Neutrophil (primary cell): ENCODE data around the gene CDKL1.

Source experiments
- H3K27ac ChIP-seq: fragments of 200-600 bp; sonication (generic); 2 replicates; pipeline ENCODE4 v1.5.1; 2016; ENCODE audit warnings: mild to moderate bottlenecking, moderate library complexity
- H3K27me3 ChIP-seq: fragments of 200-600 bp; sonication (generic); 2 replicates; pipeline ENCODE4 v1.6.0; 2016; ENCODE audit warnings: mild to moderate bottlenecking
- H3K36me3 ChIP-seq: fragments of 200-600 bp; sonication (generic); 2 replicates; pipeline ENCODE4 v1.5.1; 2017
- H3K4me1 ChIP-seq, 2 experiments: fragments of 200-600 bp in 1 of 2; sonication (generic) in 1 of 2; 1 replicate in 1 of 2; 2 replicates in 1 of 2; pipeline versions ENCODE4 v1.5.1 to v1.6.1; 2013 to 2016; ENCODE audit warnings: low read depth in 1 of 2, low read length in 1 of 2, mild to moderate bottlenecking in 1 of 2, moderate library complexity in 1 of 2; ENCODE audit not compliant: control insufficient read depth in 1 of 2, insufficient read depth in 1 of 2
- H3K4me3 ChIP-seq, 2 experiments: fragments of 200-600 bp in 1 of 2; sonication (generic) in 1 of 2; 1 replicate in 1 of 2; 2 replicates in 1 of 2; pipeline ENCODE4 v1.5.1; 2013 to 2016; ENCODE audit warnings: low read depth in 1 of 2, low read length in 1 of 2, mild to moderate bottlenecking in 1 of 2, moderate library complexity in 1 of 2
- H3K9me3 ChIP-seq: fragments of 200-600 bp; sonication (generic); 2 replicates; pipeline ENCODE4 v1.5.1; 2016
- TF ChIP-seq, protein P1 (sequence below): fragments of 200-600 bp; sonication (generic); IDR thresholded peaks from 2 replicates; pipeline ENCODE4 v1.5.1; 2016; ENCODE audit warnings: antibody characterized with exemption

Gene CDKL1

DNA sequence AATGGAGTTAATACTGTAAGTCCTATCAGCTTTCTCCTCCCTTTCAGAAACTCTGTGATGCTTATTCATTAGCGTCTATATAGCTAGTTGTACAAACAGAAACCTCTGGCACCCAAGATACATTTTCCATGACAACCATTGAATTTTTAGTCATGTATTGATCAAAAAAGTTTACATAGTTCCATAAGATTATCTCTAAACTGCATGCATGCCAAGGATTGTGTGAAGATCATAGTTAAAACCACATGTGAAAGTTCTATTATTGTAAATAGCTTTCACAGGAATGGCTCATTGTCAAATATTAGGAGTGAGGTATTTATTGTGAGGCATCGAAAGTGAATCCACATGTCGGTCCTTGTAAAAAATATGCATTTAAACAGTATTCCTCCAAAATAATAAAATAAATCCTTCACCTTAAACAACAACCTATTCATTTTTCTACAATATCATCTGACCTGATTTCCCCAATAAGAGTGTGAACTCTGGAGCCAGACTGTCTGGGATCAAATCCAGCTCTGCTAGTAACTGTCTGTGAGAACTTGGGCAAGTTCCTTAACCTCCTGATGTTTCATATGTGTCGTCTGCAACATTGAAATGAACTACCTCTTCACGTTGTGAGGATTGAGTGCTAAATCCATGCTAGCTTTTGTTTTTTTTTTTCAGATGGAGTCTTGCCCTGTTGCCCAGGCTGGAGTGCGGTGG is 10.6 kb upstream of the CDKL1 start:
- no peaks in the 10 kb centered on the region for H3K9me3 ChIP-seq
- TF ChIP-seq, protein P1, sequence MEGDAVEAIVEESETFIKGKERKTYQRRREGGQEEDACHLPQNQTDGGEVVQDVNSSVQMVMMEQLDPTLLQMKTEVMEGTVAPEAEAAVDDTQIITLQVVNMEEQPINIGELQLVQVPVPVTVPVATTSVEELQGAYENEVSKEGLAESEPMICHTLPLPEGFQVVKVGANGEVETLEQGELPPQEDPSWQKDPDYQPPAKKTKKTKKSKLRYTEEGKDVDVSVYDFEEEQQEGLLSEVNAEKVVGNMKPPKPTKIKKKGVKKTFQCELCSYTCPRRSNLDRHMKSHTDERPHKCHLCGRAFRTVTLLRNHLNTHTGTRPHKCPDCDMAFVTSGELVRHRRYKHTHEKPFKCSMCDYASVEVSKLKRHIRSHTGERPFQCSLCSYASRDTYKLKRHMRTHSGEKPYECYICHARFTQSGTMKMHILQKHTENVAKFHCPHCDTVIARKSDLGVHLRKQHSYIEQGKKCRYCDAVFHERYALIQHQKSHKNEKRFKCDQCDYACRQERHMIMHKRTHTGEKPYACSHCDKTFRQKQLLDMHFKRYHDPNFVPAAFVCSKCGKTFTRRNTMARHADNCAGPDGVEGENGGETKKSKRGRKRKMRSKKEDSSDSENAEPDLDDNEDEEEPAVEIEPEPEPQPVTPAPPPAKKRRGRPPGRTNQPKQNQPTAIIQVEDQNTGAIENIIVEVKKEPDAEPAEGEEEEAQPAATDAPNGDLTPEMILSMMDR: no peak
- no peaks in the 10 kb centered on the region for H3K27me3 ChIP-seq
- H3K36me3 ChIP-seq: no peaks in the 10 kb centered on the region
- no peaks in the 10 kb centered on the region for H3K4me1 ChIP-seq
- no peak overlapping the region for H3K27ac ChIP-seq
- no peak overlapping the region for H3K4me3 ChIP-seq

DNA sequence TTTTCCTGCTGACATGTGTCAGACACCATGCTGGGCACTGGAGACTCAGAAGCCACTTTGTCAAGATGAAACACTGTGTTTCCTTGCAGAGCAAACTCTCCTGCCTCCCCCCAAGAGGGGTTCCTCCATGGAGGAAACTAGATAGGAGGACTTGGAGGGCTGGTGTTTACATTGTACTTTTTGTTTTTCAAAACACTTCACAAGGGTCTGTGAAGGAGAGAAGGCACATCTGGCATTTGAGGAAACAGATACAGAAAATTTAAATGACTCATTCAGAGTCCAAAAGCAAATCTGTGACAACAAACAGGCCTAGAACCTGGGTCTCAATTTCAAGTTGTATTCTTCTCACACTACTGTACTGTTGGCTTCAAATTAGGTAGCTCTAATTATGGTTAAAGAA is 6.7 kb upstream of the CDKL1 start:
- Histone ChIP-seq H3K36me3 (no peaks in the 10 kb centered on the region), H3K9me3 (no peaks in the 10 kb centered on the region), H3K27ac (no peak overlapping the region), H3K4me1 (no peaks in the 10 kb centered on the region), H3K27me3 (no peaks in the 10 kb centered on the region), H3K4me3 (no peak overlapping the region)
- TF ChIP-seq, protein P1: no peak

DNA sequence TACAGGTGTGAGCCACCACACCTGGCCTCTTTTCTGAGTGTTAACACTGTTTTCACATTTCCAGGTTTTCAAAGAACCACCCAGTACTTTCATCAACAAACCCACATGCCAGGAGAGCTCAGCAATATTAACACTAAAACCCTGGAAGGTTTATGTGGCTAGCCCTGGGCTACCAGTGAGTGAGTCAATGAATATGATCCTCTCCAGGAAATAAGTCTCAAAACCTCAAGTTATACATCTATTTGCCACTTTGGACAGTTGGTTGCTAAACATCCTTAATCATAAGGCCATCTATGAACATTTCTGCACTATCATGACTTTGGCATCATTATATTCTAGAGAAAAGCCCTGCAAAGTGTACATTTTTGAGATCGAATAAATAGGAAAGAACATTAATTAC is 6.3 kb upstream of the CDKL1 start:
- TF ChIP-seq, protein P1: no peak

DNA sequence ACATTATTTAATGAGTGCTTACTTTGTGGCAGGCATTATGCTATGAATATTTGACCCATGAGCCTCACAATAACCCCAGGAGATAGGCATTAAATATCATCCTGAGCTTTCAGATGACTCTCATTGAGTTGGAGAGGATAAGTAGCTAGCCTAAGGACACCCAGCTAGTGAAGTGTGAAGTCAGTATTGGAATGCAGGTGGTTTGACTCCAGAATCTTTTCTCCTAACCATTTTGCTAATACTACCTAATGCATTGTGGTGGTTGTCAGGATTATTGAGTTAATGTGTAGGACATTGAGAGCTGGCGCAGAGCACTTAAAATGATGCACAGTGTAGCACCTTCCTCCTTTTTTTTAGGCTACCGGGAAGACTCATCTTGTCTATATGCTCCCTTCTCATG is 3.8 kb upstream of the CDKL1 start:
- H3K4me3 ChIP-seq: no peak overlapping the region
- H3K27me3 ChIP-seq: peaks cover 25% of the 10 kb centered on the region
- H3K27ac ChIP-seq: no peak overlapping the region
- H3K36me3 ChIP-seq: no peaks in the 10 kb centered on the region
- H3K9me3 ChIP-seq: no peaks in the 10 kb centered on the region
- TF ChIP-seq, protein P1: no peak
- H3K4me1 ChIP-seq: peaks cover 15 to 18% of the 10 kb centered on the region in 2 experiments

More for the DNA sequence above, 6.3 kb upstream of the CDKL1 start:
- H3K27me3 ChIP-seq: peaks cover under 1% of the 10 kb centered on the region
- no peaks in the 10 kb centered on the region for H3K4me1 ChIP-seq
- H3K27ac ChIP-seq: no peak overlapping the region
- no peaks in the 10 kb centered on the region for H3K36me3 ChIP-seq
- H3K4me3 ChIP-seq: no peak overlapping the region
- no peaks in the 10 kb centered on the region for H3K9me3 ChIP-seq

DNA sequence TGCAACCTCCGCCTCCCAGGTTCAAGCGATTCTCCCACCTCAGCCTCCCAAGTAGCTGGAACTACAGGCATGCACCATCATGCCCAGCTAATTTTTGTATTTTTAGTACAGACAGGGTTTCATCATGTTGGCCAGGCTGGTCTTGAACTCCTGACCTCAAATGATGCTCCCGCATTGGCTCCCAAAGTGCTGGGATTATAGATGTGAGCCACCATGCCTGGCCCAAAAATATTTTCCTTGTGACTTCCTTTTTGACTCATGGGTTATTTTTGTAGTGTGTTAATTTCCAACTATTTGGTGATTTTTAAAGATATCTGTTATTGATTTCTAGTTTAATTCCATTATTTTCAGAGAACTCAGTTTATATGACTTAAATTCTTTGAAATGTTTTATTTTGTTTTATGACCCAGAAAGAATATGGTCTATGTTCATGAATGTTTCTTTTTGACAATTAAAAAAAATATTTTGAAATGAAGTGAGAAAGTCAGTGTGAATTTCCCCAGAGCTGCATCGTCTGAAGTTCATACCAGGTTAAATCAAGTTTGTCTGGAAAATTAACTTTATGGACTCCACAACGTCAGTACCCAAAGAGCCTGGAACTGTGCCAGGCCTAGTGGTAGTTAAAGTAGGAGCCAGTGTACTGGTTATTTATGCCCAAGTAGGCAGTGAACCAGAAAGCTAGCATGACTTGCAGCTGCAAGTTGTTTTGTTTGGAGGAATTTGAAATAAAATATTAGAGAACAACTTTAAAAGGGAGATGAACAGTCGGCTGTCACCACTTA is 2.8 kb upstream of the CDKL1 start:
- Histone ChIP-seq H3K36me3 (no peaks in the 10 kb centered on the region), H3K4me1 (peaks cover 15 to 18% of the 10 kb centered on the region in 2 experiments), H3K4me3 (no peak overlapping the region), H3K9me3 (no peaks in the 10 kb centered on the region), H3K27me3 (peaks cover 35% of the 10 kb centered on the region), H3K27ac (no peak overlapping the region)
- TF ChIP-seq, protein P1: no peak
